NB4 (cell line): ENCODE measurements around the gene TRIM22.

Source experiments
- CTCF ChIP-seq: IDR thresholded peaks from one replicate; pipeline ENCODE4 v1.5.1; 2012; ENCODE audit warnings: low read depth, low read length
- MAX ChIP-seq: IDR thresholded peaks from 2 replicates; pipeline ENCODE4 v1.6.1; 2011; ENCODE audit warnings: low read depth, low read length
- MYC ChIP-seq: IDR thresholded peaks from 2 replicates; pipeline ENCODE4 v1.6.1; 2011; ENCODE audit warnings: low read depth, low read length
- POLR2A ChIP-seq: IDR thresholded peaks from 2 replicates; pipeline ENCODE4 v1.6.1; 2011; ENCODE audit warnings: mild to moderate bottlenecking; ENCODE audit not compliant: insufficient read length; ENCODE audit errors: extremely low read depth

GRCh38 chr11:5679811-5680210 is 9.8 kb upstream of the TRIM22 start:
- no peak for TF ChIP-seq POLR2A
- TF ChIP-seq CTCF: no peak
- no peak for TF ChIP-seq MAX
- no peak for TF ChIP-seq MYC
